ENCODE data around the gene MXRA7.
A peak's percentile ranks its signal among the peaks of the same experiment; 100 is the strongest.

MXRA7 gene

DNA sequence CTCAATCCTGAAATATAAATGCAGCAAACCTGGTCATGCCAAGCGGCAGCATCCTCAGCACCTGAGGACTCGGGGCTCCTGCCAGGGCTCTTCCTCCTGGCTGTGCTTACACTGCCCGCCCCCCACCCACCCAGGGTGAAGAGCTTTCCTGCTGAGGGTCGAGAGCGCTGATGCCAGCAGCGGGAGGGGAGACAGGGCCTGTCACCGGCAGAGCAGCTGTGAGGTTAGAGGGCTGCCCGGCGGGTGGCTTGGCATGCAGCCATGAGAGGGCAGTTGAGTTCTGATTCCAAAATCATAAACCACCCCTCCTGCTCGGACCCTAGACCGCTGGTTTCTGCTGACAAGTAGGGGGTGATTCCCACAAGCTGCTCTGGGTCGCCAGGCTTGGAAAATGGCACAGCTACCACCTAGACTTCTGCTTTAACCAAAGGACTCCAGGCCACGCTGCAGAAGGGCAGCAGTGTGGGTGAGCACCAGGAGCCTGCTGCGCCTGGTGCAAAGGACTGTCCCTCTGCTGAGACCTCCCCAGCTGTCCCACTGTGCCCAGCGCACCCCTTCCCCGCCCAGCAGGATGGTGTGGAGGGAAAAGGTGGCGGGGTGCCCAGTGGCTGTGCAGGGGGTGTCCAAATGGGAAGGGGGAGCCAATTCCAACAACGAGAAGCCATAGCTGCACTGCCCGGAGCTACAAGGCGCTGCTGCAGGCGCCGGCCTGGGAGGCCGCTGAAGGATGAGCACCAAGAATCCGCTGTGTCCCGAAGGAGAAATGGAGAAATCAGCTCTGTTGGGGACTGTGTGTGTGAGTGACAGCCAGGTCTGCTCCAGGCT, 26.6 kb downstream of the MXRA7 start:
- H3K4me3 ChIP-seq (ENCODE audit: low read depth, low read length): no peak overlapping the region
- H3K27me3 ChIP-seq (ENCODE audit: insufficient read depth, low read length): no peaks in the 10 kb centered on the region
- no peak overlapping the region for H3K27ac ChIP-seq (ENCODE audit: low read depth, low read length)
- H3K79me2 ChIP-seq (ENCODE audit: control insufficient read depth, insufficient read depth, low read length, unreplicated experiment): no peaks in the 10 kb centered on the region
- no peak overlapping the region for H2AFZ ChIP-seq (ENCODE audit: low read length, unreplicated experiment)
- H3K36me3 ChIP-seq (ENCODE audit: insufficient read depth, low read length): 0 out of 2 replicates have a peak, but pooled peaks cover 4% of the 10 kb centered on the region
- peaks cover 38% of the 10 kb centered on the region for H3K4me1 ChIP-seq (ENCODE audit: control insufficient read depth, insufficient read depth, low read length, unreplicated experiment)

DNA sequence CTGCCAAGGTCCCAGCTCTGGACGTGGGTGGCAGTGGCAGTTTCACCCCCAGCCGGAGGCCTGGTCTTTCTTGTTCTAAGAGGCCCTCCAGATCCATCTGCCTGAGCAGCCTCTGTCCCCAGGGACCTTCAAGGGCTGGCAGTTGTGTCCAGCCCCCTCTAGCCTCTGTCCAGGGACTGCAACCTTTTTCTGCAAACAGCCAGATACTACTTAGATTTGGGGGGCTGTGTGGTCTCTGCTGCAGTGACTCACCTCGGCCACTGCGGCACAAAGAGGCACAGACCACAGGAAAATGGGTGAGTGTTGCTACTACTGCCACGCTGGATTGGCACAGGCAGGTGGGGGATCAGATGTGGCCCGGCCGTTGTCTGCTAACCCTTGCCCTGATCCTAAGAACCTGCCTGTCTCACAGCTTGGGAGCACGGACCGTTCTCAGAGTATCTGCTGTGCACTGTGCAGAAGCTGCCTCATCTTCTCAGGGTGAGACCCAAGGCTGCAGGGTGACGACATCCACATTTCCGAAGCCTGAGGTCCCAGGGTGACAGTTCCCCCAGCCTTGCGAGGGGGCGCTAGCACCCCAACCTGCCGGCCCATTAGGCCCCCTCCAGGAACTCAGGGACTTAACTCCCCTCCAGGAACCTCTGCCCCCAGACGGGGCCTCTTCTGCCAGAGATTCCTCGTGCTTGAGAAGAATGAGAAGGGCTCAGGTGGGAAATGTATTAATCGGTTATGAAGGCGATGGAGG, 27.6 kb downstream of the MXRA7 start:
- Histone ChIP-seq H3K4me3 (ENCODE audit: low read depth, low read length) (no peak overlapping the region), H3K27me3 (ENCODE audit: insufficient read depth, low read length) (no peaks in the 10 kb centered on the region), H3K36me3 (ENCODE audit: insufficient read depth, low read length) (0 out of 2 replicates have a peak, but pooled peaks cover 4% of the 10 kb centered on the region), H3K79me2 (ENCODE audit: control insufficient read depth, insufficient read depth, low read length, unreplicated experiment) (no peaks in the 10 kb centered on the region), H3K27ac (ENCODE audit: low read depth, low read length) (no peak overlapping the region), H3K4me1 (ENCODE audit: control insufficient read depth, insufficient read depth, low read length, unreplicated experiment) (peaks cover 29% of the 10 kb centered on the region), H2AFZ (ENCODE audit: low read length, unreplicated experiment) (no peak overlapping the region)

GRCh38 chr17:76682296-76682695, 28.5 kb downstream of the MXRA7 start:
- Histone ChIP-seq H3K27ac (ENCODE audit: low read depth, low read length) (peak overlapping the region; percentile 42), H3K4me1 (ENCODE audit: control insufficient read depth, insufficient read depth, low read length, unreplicated experiment) (peaks cover 20% of the 10 kb centered on the region), H2AFZ (ENCODE audit: low read length, unreplicated experiment) (no peak overlapping the region), H3K4me3 (ENCODE audit: low read depth, low read length) (no peak overlapping the region), H3K79me2 (ENCODE audit: control insufficient read depth, insufficient read depth, low read length, unreplicated experiment) (no peaks in the 10 kb centered on the region), H3K36me3 (ENCODE audit: insufficient read depth, low read length) (peaks cover 7% of the 10 kb centered on the region; the same call in 1 of the 2 replicates), H3K27me3 (ENCODE audit: insufficient read depth, low read length) (no peaks in the 10 kb centered on the region)

DNA sequence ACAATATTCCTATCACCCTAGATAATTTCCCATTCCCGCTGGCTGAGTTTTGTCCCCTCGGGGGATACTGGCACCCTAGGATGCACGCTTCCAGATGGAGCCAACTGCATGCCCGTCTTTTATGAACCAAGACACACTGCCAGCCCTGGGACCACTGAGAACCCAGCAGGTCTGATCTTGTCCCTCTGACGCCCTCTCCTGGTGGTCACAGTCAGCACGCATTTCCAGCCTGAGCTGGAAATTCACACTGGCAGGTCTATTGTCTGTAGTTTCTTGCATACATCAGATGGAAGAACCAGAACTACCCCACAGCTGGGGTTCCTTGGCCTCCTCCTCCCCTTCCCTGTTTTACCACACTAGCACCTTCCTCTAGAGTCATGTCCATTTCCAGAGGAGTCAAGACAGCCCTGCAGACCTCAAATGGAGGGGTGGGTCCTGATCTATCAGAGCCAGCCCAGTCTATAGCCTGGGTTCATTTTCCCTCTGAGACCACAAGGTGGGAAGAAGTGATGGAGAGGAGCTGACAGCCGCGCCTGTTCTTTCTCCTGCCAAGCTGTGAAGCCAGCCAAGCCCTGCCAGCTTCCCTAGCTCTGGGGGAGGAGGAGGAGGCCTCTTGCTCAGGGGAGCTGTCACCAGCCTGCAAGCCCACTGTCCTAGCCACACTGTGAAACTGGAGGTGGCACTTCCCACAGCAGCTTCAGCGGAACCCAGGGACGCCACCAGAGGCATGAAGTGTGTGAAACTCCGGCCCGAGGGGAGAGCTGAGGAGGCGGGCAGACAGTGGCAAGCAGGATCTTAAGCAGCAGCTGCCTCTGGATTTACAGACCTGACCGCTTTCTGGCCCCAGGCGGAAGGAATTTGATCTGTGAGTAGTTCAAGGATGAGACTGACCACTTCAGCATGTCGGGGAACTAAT, 29.3 kb downstream of the MXRA7 start:
- Histone ChIP-seq H3K4me1 (ENCODE audit: control insufficient read depth, insufficient read depth, low read length, unreplicated experiment) (peaks cover 19% of the 10 kb centered on the region), H3K27ac (ENCODE audit: low read depth, low read length) (peak overlapping the region; percentile 42), H2AFZ (ENCODE audit: low read length, unreplicated experiment) (no peak overlapping the region), H3K27me3 (ENCODE audit: insufficient read depth, low read length) (no peaks in the 10 kb centered on the region), H3K79me2 (ENCODE audit: control insufficient read depth, insufficient read depth, low read length, unreplicated experiment) (no peaks in the 10 kb centered on the region), H3K4me3 (ENCODE audit: low read depth, low read length) (no peak overlapping the region), H3K36me3 (ENCODE audit: insufficient read depth, low read length) (peaks cover 8% of the 10 kb centered on the region; the same call in 1 of the 2 replicates)

- H3K79me2 ChIP-seq (ENCODE audit: control insufficient read depth, insufficient read depth, low read length, unreplicated experiment): no peaks in the 10 kb centered on the region
- no peaks in the 10 kb centered on the region for H3K27me3 ChIP-seq (ENCODE audit: insufficient read depth, low read length)
- H2AFZ ChIP-seq (ENCODE audit: low read length, unreplicated experiment): no peak overlapping the region
- H3K4me3 ChIP-seq (ENCODE audit: low read depth, low read length): no peak overlapping the region
- peaks cover 15% of the 10 kb centered on the region; the same call in 1 of the 2 replicates for H3K36me3 ChIP-seq (ENCODE audit: insufficient read depth, low read length)
- no peak overlapping the region for H3K27ac ChIP-seq (ENCODE audit: low read depth, low read length)
- peaks cover 19% of the 10 kb centered on the region for H3K4me1 ChIP-seq (ENCODE audit: control insufficient read depth, insufficient read depth, low read length, unreplicated experiment)
Observed at GRCh38 chr17:76679239-76679638, 31.5 kb downstream of the MXRA7 start.

DNA sequence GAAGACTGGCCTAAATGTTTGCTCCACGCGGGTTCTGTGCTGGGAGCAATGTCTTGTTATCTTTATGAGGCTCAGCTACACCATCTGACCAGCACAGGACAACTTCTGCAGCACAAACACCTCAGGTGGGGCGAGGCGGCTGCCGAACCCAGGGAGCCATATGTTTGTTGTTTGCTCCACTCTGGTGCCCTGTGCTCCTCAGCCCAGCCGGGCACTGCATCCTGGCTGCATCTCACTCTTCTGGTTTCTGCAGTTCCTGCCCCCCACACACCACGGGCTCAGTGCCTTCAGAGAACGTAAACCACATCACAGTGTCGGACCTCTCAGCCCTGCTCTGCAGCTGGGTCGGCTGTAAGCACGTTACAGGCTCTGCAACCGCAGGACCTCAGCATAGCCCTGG, 32.4 kb downstream of the MXRA7 start:
- peaks cover 13% of the 10 kb centered on the region; the same call in 1 of the 2 replicates for H3K36me3 ChIP-seq (ENCODE audit: insufficient read depth, low read length)
- H3K79me2 ChIP-seq (ENCODE audit: control insufficient read depth, insufficient read depth, low read length, unreplicated experiment): no peaks in the 10 kb centered on the region
- H3K4me1 ChIP-seq (ENCODE audit: control insufficient read depth, insufficient read depth, low read length, unreplicated experiment): peaks cover 19% of the 10 kb centered on the region
- no peak overlapping the region for H3K4me3 ChIP-seq (ENCODE audit: low read depth, low read length)
- no peaks in the 10 kb centered on the region for H3K27me3 ChIP-seq (ENCODE audit: insufficient read depth, low read length)
- H3K27ac ChIP-seq (ENCODE audit: low read depth, low read length): no peak overlapping the region
- H2AFZ ChIP-seq (ENCODE audit: low read length, unreplicated experiment): no peak overlapping the region

DNA sequence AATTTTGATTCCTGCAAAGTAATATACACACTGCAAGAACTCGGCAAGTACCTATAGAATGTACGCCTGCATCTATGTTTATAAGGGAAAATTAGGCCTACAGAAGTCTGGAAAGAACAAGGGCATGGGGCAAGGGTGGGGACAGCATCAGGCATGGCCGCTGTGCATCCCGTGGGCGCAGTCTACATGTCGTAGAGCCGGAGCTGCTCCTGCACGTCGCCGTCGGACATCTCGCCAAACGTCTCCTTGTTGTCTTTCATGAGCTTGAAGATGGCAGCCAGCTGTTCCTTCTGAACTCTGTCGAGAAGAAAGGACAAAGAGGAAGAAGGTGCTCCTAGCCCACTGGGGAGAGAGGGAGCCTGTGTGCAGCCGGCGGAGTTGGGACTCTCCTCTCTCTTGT, 33.4 kb downstream of the MXRA7 start:
- Histone ChIP-seq H3K4me3 (ENCODE audit: low read depth, low read length) (no peak overlapping the region), H3K4me1 (ENCODE audit: control insufficient read depth, insufficient read depth, low read length, unreplicated experiment) (peaks cover 11% of the 10 kb centered on the region), H2AFZ (ENCODE audit: low read length, unreplicated experiment) (no peak overlapping the region), H3K27me3 (ENCODE audit: insufficient read depth, low read length) (no peaks in the 10 kb centered on the region), H3K36me3 (ENCODE audit: insufficient read depth, low read length) (peaks cover 13% of the 10 kb centered on the region; the same call in 1 of the 2 replicates), H3K27ac (ENCODE audit: low read depth, low read length) (no peak overlapping the region), H3K79me2 (ENCODE audit: control insufficient read depth, insufficient read depth, low read length, unreplicated experiment) (no peaks in the 10 kb centered on the region)

- H3K4me3 ChIP-seq (ENCODE audit: low read depth, low read length): no peak overlapping the region
- H3K27ac ChIP-seq (ENCODE audit: low read depth, low read length): no peak overlapping the region
- H3K27me3 ChIP-seq (ENCODE audit: insufficient read depth, low read length): no peaks in the 10 kb centered on the region
- H2AFZ ChIP-seq (ENCODE audit: low read length, unreplicated experiment): no peak overlapping the region
- no peaks in the 10 kb centered on the region for H3K79me2 ChIP-seq (ENCODE audit: control insufficient read depth, insufficient read depth, low read length, unreplicated experiment)
- peaks cover 13% of the 10 kb centered on the region; the same call in 1 of the 2 replicates for H3K36me3 ChIP-seq (ENCODE audit: insufficient read depth, low read length)
- peaks cover 3% of the 10 kb centered on the region for H3K4me1 ChIP-seq (ENCODE audit: control insufficient read depth, insufficient read depth, low read length, unreplicated experiment)
Observed at GRCh38 chr17:76676629-76677028, 34.1 kb downstream of the MXRA7 start.

DNA sequence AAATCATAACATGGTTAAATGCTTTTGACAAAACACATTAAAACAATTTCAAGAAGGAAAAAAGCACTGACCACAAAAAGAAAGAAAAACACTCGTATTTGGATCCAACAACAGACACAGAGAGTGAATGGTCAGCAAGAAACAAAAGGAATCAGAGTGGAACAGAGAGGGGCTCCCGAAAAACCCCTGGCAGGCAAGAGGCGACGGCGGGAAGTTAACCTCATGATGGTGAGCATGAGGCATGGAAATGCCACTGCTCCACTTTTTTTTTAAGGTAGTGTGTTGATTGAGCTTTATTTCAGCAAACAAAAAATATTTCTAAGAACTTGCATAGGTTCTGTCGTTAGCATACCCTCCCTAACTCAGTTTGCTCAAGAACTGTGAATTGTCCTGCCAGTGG, 35.1 kb downstream of the MXRA7 start:
- Histone ChIP-seq H3K36me3 (ENCODE audit: insufficient read depth, low read length) (peaks cover 13% of the 10 kb centered on the region; the same call in 1 of the 2 replicates), H3K27me3 (ENCODE audit: insufficient read depth, low read length) (no peaks in the 10 kb centered on the region), H3K27ac (ENCODE audit: low read depth, low read length) (no peak overlapping the region), H3K79me2 (ENCODE audit: control insufficient read depth, insufficient read depth, low read length, unreplicated experiment) (no peaks in the 10 kb centered on the region), H3K4me3 (ENCODE audit: low read depth, low read length) (no peak overlapping the region), H2AFZ (ENCODE audit: low read length, unreplicated experiment) (no peak overlapping the region), H3K4me1 (ENCODE audit: control insufficient read depth, insufficient read depth, low read length, unreplicated experiment) (no peaks in the 10 kb centered on the region)

- Histone ChIP-seq H2AFZ (ENCODE audit: low read length, unreplicated experiment) (no peak overlapping the region), H3K36me3 (ENCODE audit: insufficient read depth, low read length) (peaks cover 13% of the 10 kb centered on the region; the same call in 1 of the 2 replicates), H3K27me3 (ENCODE audit: insufficient read depth, low read length) (no peaks in the 10 kb centered on the region), H3K4me3 (ENCODE audit: low read depth, low read length) (no peak overlapping the region), H3K27ac (ENCODE audit: low read depth, low read length) (no peak overlapping the region), H3K4me1 (ENCODE audit: control insufficient read depth, insufficient read depth, low read length, unreplicated experiment) (no peaks in the 10 kb centered on the region), H3K79me2 (ENCODE audit: control insufficient read depth, insufficient read depth, low read length, unreplicated experiment) (no peaks in the 10 kb centered on the region)
Observed at GRCh38 chr17:76674600-76674999, 36.2 kb downstream of the MXRA7 start.
